BLaER1 (cell line): Measurements from ENCODE around the gene NECAB3.

Experiments
- H3K27ac ChIP-seq: shearing (Covaris generic); formaldehyde crosslinking; 2 replicates; pipeline ENCODE4 v1.8.1; 2022
- H3K27me3 ChIP-seq: shearing (Covaris generic); formaldehyde crosslinking; 2 replicates; pipeline ENCODE4 v1.8.1; 2022
- H3K36me3 ChIP-seq: shearing (Covaris generic); formaldehyde crosslinking; 2 replicates; pipeline ENCODE4 v1.8.1; 2022
- H3K4me1 ChIP-seq: shearing (Covaris generic); formaldehyde crosslinking; 2 replicates; pipeline ENCODE4 v1.8.1; 2022
- H3K4me2 ChIP-seq: shearing (Covaris generic); formaldehyde crosslinking; 2 replicates; pipeline ENCODE4 v1.8.1; 2022
- H3K4me3 ChIP-seq: shearing (Covaris generic); formaldehyde crosslinking; 2 replicates; pipeline ENCODE4 v1.8.1; 2022
- H3K9ac ChIP-seq: shearing (Covaris generic); formaldehyde crosslinking; 2 replicates; pipeline ENCODE4 v1.8.1; 2022
- H3K9me3 ChIP-seq: shearing (Covaris generic); formaldehyde crosslinking; 2 replicates; pipeline ENCODE4 v1.8.1; 2022
- H4K20me1 ChIP-seq: shearing (Covaris generic); formaldehyde crosslinking; 2 replicates; pipeline ENCODE4 v1.8.1; 2022
- Cebpa-rat ChIP-seq: shearing (Covaris generic); IDR thresholded peaks from 2 replicates; pipeline ENCODE4 v1.8.1; 2022

NECAB3 gene

GRCh38 chr20:33657704-33658095 lies 16.5 kb downstream of the NECAB3 start:
- Histone ChIP-seq H3K4me2 (no peak overlapping the region), H3K4me1 (peaks cover 14% of the 10 kb centered on the region), H3K4me3 (no peak overlapping the region), H4K20me1 (peaks cover 23% of the 10 kb centered on the region; the same call in 1 of the 2 replicates), H3K9ac (no peak overlapping the region), H3K27ac (no peak overlapping the region), H3K36me3 (peaks cover 38% of the 10 kb centered on the region), H3K9me3 (no peaks in the 10 kb centered on the region), H3K27me3 (no peaks in the 10 kb centered on the region)
- no peak for TF ChIP-seq Cebpa-rat

- no peak overlapping the region for H3K9ac ChIP-seq
- H3K36me3 ChIP-seq, result peaks cover 38% of the 10 kb centered on the region
Observed at GRCh38 chr20:33656783-33657703, 17.2 kb downstream of the NECAB3 start.

GRCh38 chr20:33656010-33656782 lies 18.0 kb downstream of the NECAB3 start:
- H3K27ac ChIP-seq, result no peak overlapping the region
- peaks cover 38% of the 10 kb centered on the region for H3K36me3 ChIP-seq
- no peak overlapping the region for H3K9ac ChIP-seq
- TF ChIP-seq Cebpa-rat, result no peak
- H3K4me3 ChIP-seq, result no peak overlapping the region
- peaks cover 9% of the 10 kb centered on the region; the same call in 1 of the 2 replicates for H4K20me1 ChIP-seq
- H3K4me1 ChIP-seq, result peaks cover 11% of the 10 kb centered on the region
- H3K4me2 ChIP-seq, result no peak overlapping the region
- H3K27me3 ChIP-seq, result no peaks in the 10 kb centered on the region
- H3K9me3 ChIP-seq, result no peaks in the 10 kb centered on the region

More at GRCh38 chr20:33656783-33657703, 17.2 kb downstream of the NECAB3 start:
- H3K4me1 ChIP-seq, result peaks cover 11% of the 10 kb centered on the region
- H3K27ac ChIP-seq, result no peak overlapping the region
- TF ChIP-seq Cebpa-rat, result no peak
- no peak overlapping the region for H3K4me3 ChIP-seq
- no peak overlapping the region for H3K4me2 ChIP-seq
- H4K20me1 ChIP-seq, result peaks cover 16% of the 10 kb centered on the region; the same call in 1 of the 2 replicates
- no peaks in the 10 kb centered on the region for H3K9me3 ChIP-seq
- H3K27me3 ChIP-seq, result no peaks in the 10 kb centered on the region

- Histone ChIP-seq H3K4me3 (no peak overlapping the region), H3K9ac (no peak overlapping the region), H3K36me3 (peaks cover 36% of the 10 kb centered on the region), H3K4me2 (no peak overlapping the region), H3K27me3 (no peaks in the 10 kb centered on the region), H3K4me1 (peaks cover 5% of the 10 kb centered on the region), H3K27ac (no peak overlapping the region), H3K9me3 (no peaks in the 10 kb centered on the region), H4K20me1 (no peaks in the 10 kb centered on the region)
- no peak for TF ChIP-seq Cebpa-rat
Observed at GRCh38 chr20:33655164-33655563, 19.1 kb downstream of the NECAB3 start.

- Histone ChIP-seq H3K9ac (no peak overlapping the region), H3K27me3 (no peaks in the 10 kb centered on the region), H3K4me3 (no peak overlapping the region), H4K20me1 (no peaks in the 10 kb centered on the region), H3K4me2 (no peak overlapping the region), H3K4me1 (peaks cover under 1% of the 10 kb centered on the region; the same call in 1 of the 2 replicates), H3K27ac (no peak overlapping the region), H3K36me3 (peaks cover 32% of the 10 kb centered on the region), H3K9me3 (no peaks in the 10 kb centered on the region)
- no peak for TF ChIP-seq Cebpa-rat
Observed at GRCh38 chr20:33654680-33655161, 19.5 kb downstream of the NECAB3 start.

GRCh38 chr20:33653900-33654596 lies 20.2 kb downstream of the NECAB3 start:
- TF ChIP-seq Cebpa-rat, result no peak
- Histone ChIP-seq H3K4me3 (no peak overlapping the region), H3K9me3 (no peaks in the 10 kb centered on the region), H3K27me3 (no peaks in the 10 kb centered on the region), H3K27ac (no peak overlapping the region), H4K20me1 (peaks cover 3% of the 10 kb centered on the region; the same call in 1 of the 2 replicates), H3K36me3 (peaks cover 25% of the 10 kb centered on the region; the same call in 1 of the 2 replicates), H3K9ac (no peak overlapping the region), H3K4me1 (peaks cover 4% of the 10 kb centered on the region), H3K4me2 (no peak overlapping the region)

- peaks cover 10% of the 10 kb centered on the region for H4K20me1 ChIP-seq
- TF ChIP-seq Cebpa-rat, result no peak
- no peak overlapping the region for H3K27ac ChIP-seq
- H3K9me3 ChIP-seq, result no peaks in the 10 kb centered on the region
- H3K4me2 ChIP-seq, result no peak overlapping the region
- H3K9ac ChIP-seq, result no peak overlapping the region
- H3K27me3 ChIP-seq, result no peaks in the 10 kb centered on the region
- H3K4me3 ChIP-seq, result no peak overlapping the region
- peaks cover 11% of the 10 kb centered on the region for H3K4me1 ChIP-seq
- peaks cover 21% of the 10 kb centered on the region; the same call in 1 of the 2 replicates for H3K36me3 ChIP-seq
Observed at GRCh38 chr20:33653218-33653899, 20.9 kb downstream of the NECAB3 start.

GRCh38 chr20:33651562-33652048 lies 22.6 kb downstream of the NECAB3 start:
- Histone ChIP-seq H3K9me3 (no peaks in the 10 kb centered on the region), H4K20me1 (peaks cover 27% of the 10 kb centered on the region), H3K4me3 (no peak overlapping the region), H3K4me1 (peaks cover 24% of the 10 kb centered on the region), H3K27me3 (no peaks in the 10 kb centered on the region), H3K36me3 (peaks cover 11% of the 10 kb centered on the region; the same call in 1 of the 2 replicates), H3K27ac (no peak overlapping the region), H3K9ac (no peak overlapping the region), H3K4me2 (no peak overlapping the region)
- no peak for TF ChIP-seq Cebpa-rat
